Stimulated activated naive B cell treated with anti-CD40 and anti-IgM and Interleukin-4, amounts not matched to agents 10 μg/mL and 1 μg/mL and 100 μg/mL, for 72 hours (primary cell): ENCODE results near the gene DENND1A.
"Not testable (repeated sequence)": the region's sequence is repeated elsewhere in the genome, so short reads cannot be mapped to it uniquely, and the experiment has no call there.

Source experiments
- ATAC-seq, 2 donors: fragments of 150-1000 bp; cut with Tn5 transposase; replicated peaks; 2 replicates each; pipeline ENCODE4 v1.10.0; 2021; ENCODE audit warnings: moderate library complexity in 1 of 2
- DNase-seq: peaks from one replicate; pipeline ENCODE4 v3.0.0; 2021
- H3K27ac Mint-ChIP-seq: one replicate; pipeline ENCODE4 v1.8.0; 2022; ENCODE audit warnings: mild to moderate bottlenecking, mixed read lengths
- H3K27me3 Mint-ChIP-seq, 2 donors: one replicate each; pipeline ENCODE4 v1.8.0; 2022; ENCODE audit warnings: mixed read lengths in 2 of 2
- H3K36me3 Mint-ChIP-seq, 2 donors: one replicate each; pipeline ENCODE4 v1.8.0; 2022; ENCODE audit warnings: mixed read lengths in 2 of 2, mild to moderate bottlenecking in 1 of 2
- H3K4me1 Mint-ChIP-seq, 2 donors: one replicate each; pipeline ENCODE4 v1.8.0; 2022; ENCODE audit warnings: mixed read lengths in 2 of 2, mild to moderate bottlenecking in 1 of 2
- H3K4me3 Mint-ChIP-seq, 2 donors: one replicate each; pipeline ENCODE4 v1.8.0; 2022; ENCODE audit warnings: mild to moderate bottlenecking in 2 of 2, mixed read lengths in 2 of 2, moderate library complexity in 1 of 2
- H3K9me3 Mint-ChIP-seq, 2 donors: one replicate each; pipeline ENCODE4 v1.8.0; 2022; ENCODE audit warnings: mixed read lengths in 2 of 2, mild to moderate bottlenecking in 1 of 2

Gene DENND1A

GRCh38 chr9:123335193-123335985 is 594.5 kb downstream of the DENND1A start:
- peak; percentile 2 to 4 for ATAC-seq
- Mint-ChIP-seq H3K4me1 (peaks cover 60 to 85% of the 10 kb centered on the region in 2 donors), H3K27me3 (no peaks in the 10 kb centered on the region), H3K9me3 (peaks cover 0 to 2% of the 10 kb centered on the region in 2 donors), H3K36me3 (peaks cover 3 to 5% of the 10 kb centered on the region in 2 donors), H3K4me3 (peak overlapping the region in 1 of 2 donors; percentile 62), H3K27ac (peak overlapping the region; percentile 89)
- DNase-seq: no peak

- Mint-ChIP-seq H3K4me3 (no peak overlapping the region), H3K9me3 (peaks cover 0 to 2% of the 10 kb centered on the region in 2 donors), H3K4me1 (peaks cover 52 to 78% of the 10 kb centered on the region in 2 donors), H3K27ac (no peak overlapping the region), H3K27me3 (no peaks in the 10 kb centered on the region), H3K36me3 (peaks cover 3 to 5% of the 10 kb centered on the region in 2 donors)
- ATAC-seq: no peak
- no peak for DNase-seq
These were observed 595.3 kb downstream of the DENND1A start for GRCh38 chr9:123334639-123335038.

GRCh38 chr9:123333058-123333669 is 596.8 kb downstream of the DENND1A start:
- H3K36me3 Mint-ChIP-seq, H3K27me3 Mint-ChIP-seq, DNase-seq, H3K9me3 Mint-ChIP-seq, ATAC-seq, H3K4me3 Mint-ChIP-seq: not testable (repeated sequence)
- Mint-ChIP-seq H3K27ac (peak overlapping the region; percentile 81), H3K4me1 (peaks cover 51 to 77% of the 10 kb centered on the region in 2 donors)

GRCh38 chr9:123331346-123332060 is 598.4 kb downstream of the DENND1A start:
- no peak overlapping the region for H3K27ac Mint-ChIP-seq
- no peak for DNase-seq
- ATAC-seq: no peak
- H3K4me1 Mint-ChIP-seq: peaks cover 54 to 81% of the 10 kb centered on the region in 2 donors
- no peak overlapping the region for H3K4me3 Mint-ChIP-seq
- H3K9me3 Mint-ChIP-seq: peaks cover 0 to 2% of the 10 kb centered on the region in 2 donors
- no peaks in the 10 kb centered on the region for H3K27me3 Mint-ChIP-seq
- H3K36me3 Mint-ChIP-seq: no peaks in the 10 kb centered on the region
